Esophagus squamous epithelium (tissue), 5 donors: ENCODE data around the gene KCTD5. TPM values are rescaled to one million over a fixed set of nuclear protein-coding genes. Genes with fewer than 3 reads are reported as not detected.
"Not testable (repeated sequence)": the region's sequence is repeated elsewhere in the genome, so short reads cannot be mapped to it uniquely, and the experiment has no call there.

ENCODE experiments used
- DNase-seq: peaks from one replicate; lab custom pipeline; 2025; lab: John Stamatoyannopoulos, UW
- H3K27ac ChIP-seq, 4 donors: fragments of 200-600 bp; sonication (generic); one replicate each; pipeline ENCODE4 v1.5.1; 2016 to 2019; ENCODE audit warnings: mild to moderate bottlenecking in 1 of 4
- H3K27me3 ChIP-seq, 4 donors: fragments of 200-600 bp; sonication (generic); 1 replicate in 3 of 4; 2 replicates in 1 of 4; pipeline versions ENCODE4 v1.5.1 to v1.6.0; 2017 to 2021; ENCODE audit warnings: antibody characterized with exemption in 1 of 4
- H3K36me3 ChIP-seq, 3 donors: fragments of 200-600 bp; sonication (generic); one replicate each; pipeline ENCODE4 v1.5.1; 2016 to 2019
- H3K4me1 ChIP-seq, 3 donors: fragments of 200-600 bp; sonication (generic); one replicate each; pipeline ENCODE4 v1.5.1; 2017 to 2019
- H3K4me3 ChIP-seq, 4 donors: fragments of 200-600 bp; sonication (generic); 1 replicate in 3 of 4; 2 replicates in 1 of 4; pipeline ENCODE4 v1.5.1; 2016 to 2019; ENCODE audit warnings: mild to moderate bottlenecking in 2 of 4, moderate library complexity in 1 of 4
- H3K9me3 ChIP-seq, 3 donors: fragments of 200-600 bp; sonication (generic); one replicate each; pipeline ENCODE4 v1.5.1; 2016 to 2019
- CTCF ChIP-seq, 6 experiments: fragments of 450-650 bp in 4 of 6; fragments of 200-600 bp in 2 of 6; sonication (generic) in 2 of 6; IDR thresholded peaks; one replicate each; pipeline ENCODE4 v1.5.1; 2016 to 2019; ENCODE audit warnings: antibody characterized with exemption in 6 of 6, mild to moderate bottlenecking in 4 of 6, moderate library complexity in 4 of 6
- POLR2A ChIP-seq, 4 donors: fragments of 450-650 bp; IDR thresholded peaks; one replicate each; pipeline ENCODE4 v1.6.1; 2017; ENCODE audit warnings: antibody characterized with exemption in 4 of 4, mild to moderate bottlenecking in 4 of 4, moderate library complexity in 3 of 4
- WGBS, 2 donors: methylation state at CpG; one replicate each; pipeline ENCODE4 v1.1.5; 2018; 5-methylcytosine and 5-hydroxymethylcytosine counted together
- intact Hi-C: fragments of 100-400 bp; cut with DNase I; formaldehyde crosslinking; loops from one replicate; pipeline ENCODE4 v1.15.0; 2022
- total RNA-seq, 4 donors: library from RNA; depleted of rRNA; stranded (reverse); fragments of >200 nt; gene quantifications; one replicate each; pipeline ENCODE4 v1.1.0, GENCODE V29; 2016
- donor health status: DM: yes; HTN: yes; CAD: no.

Gene KCTD5
- total RNA-seq, 4 donors from 2014 or later: 24.8 to 51.9 (median 40.3) TPM

GRCh38 chr16:2673066-2673999 is 9.0 kb upstream of the KCTD5 start:
- no peaks in the 10 kb centered on the region for H3K27me3 ChIP-seq
- no peaks in the 10 kb centered on the region for H3K9me3 ChIP-seq
- peak overlapping the region; percentile 90 to 95 (median 92) for H3K27ac ChIP-seq
- TF ChIP-seq POLR2A (IDR thresholded peaks at IDR 0.05) (peak in 2 of 4 donors; percentile 52 to 70), CTCF (IDR thresholded peaks at IDR 0.05) (no peak)
- intact Hi-C loops: no loop called here
- peak; percentile 71 for DNase-seq
- WGBS, 2 donors: 1 to 2% methylated on average over 6 to 16 of the region's 107 CpGs
- peak overlapping the region; percentile 55 to 86 (median 73) for H3K4me3 ChIP-seq
- H3K4me1 ChIP-seq: peaks cover 5 to 43% (median 16%) of the 10 kb centered on the region in 3 donors
- H3K36me3 ChIP-seq: peaks cover 0 to 20% (median 0%) of the 10 kb centered on the region in 3 donors

- DNase-seq: no peak
- peaks cover 0 to 7% (median 0%) of the 10 kb centered on the region in 3 donors for H3K36me3 ChIP-seq
- H3K4me3 ChIP-seq: no peak overlapping the region
- no peaks in the 10 kb centered on the region for H3K9me3 ChIP-seq
- intact Hi-C loops: no loop called here
- H3K27me3 ChIP-seq: no peaks in the 10 kb centered on the region
- 68 to 72% methylated on average over 3 to 7 of the region's 7 CpGs for WGBS, 2 donors
- H3K4me1 ChIP-seq: peaks cover 5 to 38% (median 12%) of the 10 kb centered on the region in 3 donors
- H3K27ac ChIP-seq: peak overlapping the region in 1 of 4 donors; percentile 52
- no peak for TF ChIP-seq CTCF (IDR thresholded peaks at IDR 0.05)
- no peak for TF ChIP-seq POLR2A (IDR thresholded peaks at IDR 0.05)
Measured at GRCh38 chr16:2675021-2675420, 7.3 kb upstream of the KCTD5 start.

- Histone ChIP-seq H3K36me3 (peaks cover 0 to 6% (median 0%) of the 10 kb centered on the region in 3 donors), H3K4me1 (peaks cover 5 to 38% (median 12%) of the 10 kb centered on the region in 3 donors), H3K4me3 (no peak overlapping the region), H3K9me3 (no peaks in the 10 kb centered on the region), H3K27me3 (no peaks in the 10 kb centered on the region), H3K27ac (no peak overlapping the region)
- 69 to 78% methylated on average over 13 to 16 of the region's 16 CpGs for WGBS, 2 donors
- intact Hi-C loops: no loop called here
- DNase-seq: no peak
- TF ChIP-seq CTCF (IDR thresholded peaks at IDR 0.05) (no peak), POLR2A (IDR thresholded peaks at IDR 0.05) (no peak)
Measured at GRCh38 chr16:2675714-2676113, 6.6 kb upstream of the KCTD5 start.

- intact Hi-C loops, H3K36me3 ChIP-seq, H3K27me3 ChIP-seq, H3K27ac ChIP-seq, H3K9me3 ChIP-seq, H3K4me3 ChIP-seq, DNase-seq: not testable (repeated sequence)
- peaks cover 8 to 38% (median 20%) of the 10 kb centered on the region in 3 donors for H3K4me1 ChIP-seq
- WGBS, 2 donors: 88 to 89% methylated on average over 3 of the region's 3 CpGs
Measured at GRCh38 chr16:2676937-2677336, 5.4 kb upstream of the KCTD5 start.

- intact Hi-C loops, H3K36me3 ChIP-seq, H3K9me3 ChIP-seq, H3K4me3 ChIP-seq, DNase-seq, H3K27me3 ChIP-seq, H3K27ac ChIP-seq: not testable (repeated sequence)
- H3K4me1 ChIP-seq: peaks cover 5 to 38% (median 16%) of the 10 kb centered on the region in 3 donors
- WGBS, 2 donors: 82% methylated on average over 4 of the region's 23 CpGs; no CpG with 5 or more reads in 1 of the 2 donors
Measured at GRCh38 chr16:2678206-2678965, 3.9 kb upstream of the KCTD5 start.

- Histone ChIP-seq H3K27ac (peak overlapping the region in 1 of 4 donors; percentile 58), H3K4me1 (peaks cover 5 to 40% (median 17%) of the 10 kb centered on the region in 3 donors)
- H3K27me3 ChIP-seq, H3K36me3 ChIP-seq, H3K9me3 ChIP-seq, H3K4me3 ChIP-seq, DNase-seq, intact Hi-C loops: not testable (repeated sequence)
- 73 to 76% methylated on average over 4 of the region's 4 CpGs for WGBS, 2 donors
Measured at GRCh38 chr16:2679902-2680301, 2.4 kb upstream of the KCTD5 start.

GRCh38 chr16:2680360-2680759 is 2.0 kb upstream of the KCTD5 start:
- DNase-seq, H3K9me3 ChIP-seq, H3K27me3 ChIP-seq, intact Hi-C loops, H3K4me3 ChIP-seq, H3K36me3 ChIP-seq: not testable (repeated sequence)
- H3K4me1 ChIP-seq: peaks cover 5 to 40% (median 17%) of the 10 kb centered on the region in 3 donors
- peak overlapping the region in 1 of 4 donors; percentile 58 for H3K27ac ChIP-seq
- WGBS, 2 donors: 60% methylated on average over 4 to 6 of the region's 8 CpGs

GRCh38 chr16:2683041-2683440 is 718 bp downstream of the KCTD5 start:
- WGBS, 2 donors: 1 to 9% methylated on average over 11 to 13 of the region's 13 CpGs
- not testable (repeated sequence) for H3K9me3 ChIP-seq

GRCh38 chr16:2686075-2686474 is 3.8 kb downstream of the KCTD5 start:
- DNase-seq, H3K27ac ChIP-seq, intact Hi-C loops, H3K27me3 ChIP-seq, H3K9me3 ChIP-seq, H3K4me3 ChIP-seq: not testable (repeated sequence)
- peaks cover 0 to 16% (median 3%) of the 10 kb centered on the region in 3 donors for H3K36me3 ChIP-seq
- H3K4me1 ChIP-seq: peaks cover 5 to 44% (median 17%) of the 10 kb centered on the region in 3 donors
- no CpG with 5 or more reads among the region's 9 CpGs for WGBS, 2 donors

More at GRCh38 chr16:2683041-2683440, 718 bp downstream of the KCTD5 start:
- intact Hi-C loops, DNase-seq, H3K27me3 ChIP-seq, H3K36me3 ChIP-seq: not testable (repeated sequence)
- H3K4me3 ChIP-seq: peak overlapping the region; percentile 75 to 94 (median 82)
- peak overlapping the region; percentile 86 to 91 (median 90) for H3K27ac ChIP-seq
- H3K4me1 ChIP-seq: peaks cover 5 to 53% (median 21%) of the 10 kb centered on the region in 3 donors
